ENCODE measurements around the gene RB1.

DNA sequence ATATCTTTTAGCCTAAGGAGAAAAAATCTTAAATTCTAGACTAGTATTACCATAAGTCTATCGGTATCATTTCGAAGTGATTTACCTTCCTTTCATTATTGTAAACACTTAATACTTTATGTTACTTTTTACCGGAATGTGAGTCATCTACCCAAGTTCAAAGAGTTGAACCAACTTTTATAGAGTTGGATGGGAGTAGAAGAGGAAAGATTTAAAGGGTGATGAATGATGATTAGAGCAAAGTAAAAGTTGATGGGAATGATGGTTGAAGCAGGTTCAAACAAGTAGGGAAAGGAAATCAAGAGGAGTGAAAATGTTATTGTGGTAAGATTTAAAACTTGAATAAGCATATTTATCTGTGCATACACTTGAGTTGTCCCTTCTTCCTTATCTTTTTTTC lies 120.7 kb downstream of the RB1 start:
- TF ChIP-seq POLR2A (IDR thresholded peaks at IDR 0.05) = no peak
- TF ChIP-seq, protein P1, sequence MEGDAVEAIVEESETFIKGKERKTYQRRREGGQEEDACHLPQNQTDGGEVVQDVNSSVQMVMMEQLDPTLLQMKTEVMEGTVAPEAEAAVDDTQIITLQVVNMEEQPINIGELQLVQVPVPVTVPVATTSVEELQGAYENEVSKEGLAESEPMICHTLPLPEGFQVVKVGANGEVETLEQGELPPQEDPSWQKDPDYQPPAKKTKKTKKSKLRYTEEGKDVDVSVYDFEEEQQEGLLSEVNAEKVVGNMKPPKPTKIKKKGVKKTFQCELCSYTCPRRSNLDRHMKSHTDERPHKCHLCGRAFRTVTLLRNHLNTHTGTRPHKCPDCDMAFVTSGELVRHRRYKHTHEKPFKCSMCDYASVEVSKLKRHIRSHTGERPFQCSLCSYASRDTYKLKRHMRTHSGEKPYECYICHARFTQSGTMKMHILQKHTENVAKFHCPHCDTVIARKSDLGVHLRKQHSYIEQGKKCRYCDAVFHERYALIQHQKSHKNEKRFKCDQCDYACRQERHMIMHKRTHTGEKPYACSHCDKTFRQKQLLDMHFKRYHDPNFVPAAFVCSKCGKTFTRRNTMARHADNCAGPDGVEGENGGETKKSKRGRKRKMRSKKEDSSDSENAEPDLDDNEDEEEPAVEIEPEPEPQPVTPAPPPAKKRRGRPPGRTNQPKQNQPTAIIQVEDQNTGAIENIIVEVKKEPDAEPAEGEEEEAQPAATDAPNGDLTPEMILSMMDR (IDR thresholded peaks at IDR 0.05) = no peak
